ENCODE measurements around the gene PDGFRB. TPM values are rescaled to one million over a fixed set of nuclear protein-coding genes. Genes with fewer than 3 reads are reported as not detected.
A peak's percentile ranks its signal among the peaks of the same experiment; 100 is the strongest.

Gene PDGFRB
- total RNA-seq, 3 donors from 2014 or later, result 53.7 to 243 (median 146) TPM

- no peak for DNase-seq (ENCODE audit: low spot score in 2 of 2)
- Histone ChIP-seq H3K4me3 (no peak overlapping the region), H3K9me3 (no peaks in the 10 kb centered on the region), H3K36me3 (no peaks in the 10 kb centered on the region), H3K27ac (no peak overlapping the region), H3K4me1 (no peaks in the 10 kb centered on the region), H3K27me3 (no peaks in the 10 kb centered on the region)
- TF ChIP-seq CTCF (IDR thresholded peaks at IDR 0.05) (no peak), POLR2AphosphoS5 (IDR thresholded peaks at IDR 0.05) (no peak), POLR2A (IDR thresholded peaks at IDR 0.05) (no peak)
- intact Hi-C loops (cut with DNase I; ENCODE audit: low total_unique reads), result no loop called here
Observed at GRCh38 chr5:150182774-150183173, 27.1 kb upstream of the PDGFRB start.

- Histone ChIP-seq H3K4me1 (no peaks in the 10 kb centered on the region), H3K4me3 (no peak overlapping the region), H3K9me3 (no peaks in the 10 kb centered on the region), H3K27me3 (no peaks in the 10 kb centered on the region), H3K36me3 (no peaks in the 10 kb centered on the region), H3K27ac (peak overlapping the region in 1 of 2 donors; percentile 28)
- TF ChIP-seq POLR2AphosphoS5 (IDR thresholded peaks at IDR 0.05) (no peak), POLR2A (IDR thresholded peaks at IDR 0.05) (no peak), CTCF (IDR thresholded peaks at IDR 0.05) (no peak)
- intact Hi-C loops (cut with DNase I; ENCODE audit: low total_unique reads), result no loop called here
- DNase-seq (ENCODE audit: low spot score in 2 of 2), result no peak
Observed at GRCh38 chr5:150181766-150182545, 26.3 kb upstream of the PDGFRB start.

GRCh38 chr5:150181027-150181426 is 25.4 kb upstream of the PDGFRB start:
- H3K9me3 ChIP-seq, result no peaks in the 10 kb centered on the region
- intact Hi-C loops (cut with DNase I; ENCODE audit: low total_unique reads), result no loop called here
- DNase-seq (ENCODE audit: low spot score in 2 of 2), result no peak
- no peaks in the 10 kb centered on the region for H3K27me3 ChIP-seq
- no peaks in the 10 kb centered on the region for H3K36me3 ChIP-seq
- no peaks in the 10 kb centered on the region for H3K4me1 ChIP-seq
- TF ChIP-seq CTCF (IDR thresholded peaks at IDR 0.05) (no peak), POLR2A (IDR thresholded peaks at IDR 0.05) (no peak), POLR2AphosphoS5 (IDR thresholded peaks at IDR 0.05) (no peak)
- no peak overlapping the region for H3K4me3 ChIP-seq
- H3K27ac ChIP-seq, result peak overlapping the region; percentile 57 to 91

GRCh38 chr5:150180241-150181026 is 24.8 kb upstream of the PDGFRB start:
- H3K36me3 ChIP-seq, result no peaks in the 10 kb centered on the region
- no peaks in the 10 kb centered on the region for H3K27me3 ChIP-seq
- H3K9me3 ChIP-seq, result no peaks in the 10 kb centered on the region
- H3K27ac ChIP-seq, result peak overlapping the region; percentile 57 to 91
- intact Hi-C loops (cut with DNase I; ENCODE audit: low total_unique reads), result no loop called here
- H3K4me3 ChIP-seq, result no peak overlapping the region
- TF ChIP-seq CTCF (IDR thresholded peaks at IDR 0.05) (no peak), POLR2AphosphoS5 (IDR thresholded peaks at IDR 0.05) (peak in 2 of 3 donors; percentile 19 to 62)
- H3K4me1 ChIP-seq, result no peaks in the 10 kb centered on the region
- peak; percentile 40 to 63 for DNase-seq (ENCODE audit: low spot score in 2 of 2)

All from breast epithelium (tissue), 4 donors.